ENCODE data around the gene TNFSF11.

The TNFSF11 gene

DNA sequence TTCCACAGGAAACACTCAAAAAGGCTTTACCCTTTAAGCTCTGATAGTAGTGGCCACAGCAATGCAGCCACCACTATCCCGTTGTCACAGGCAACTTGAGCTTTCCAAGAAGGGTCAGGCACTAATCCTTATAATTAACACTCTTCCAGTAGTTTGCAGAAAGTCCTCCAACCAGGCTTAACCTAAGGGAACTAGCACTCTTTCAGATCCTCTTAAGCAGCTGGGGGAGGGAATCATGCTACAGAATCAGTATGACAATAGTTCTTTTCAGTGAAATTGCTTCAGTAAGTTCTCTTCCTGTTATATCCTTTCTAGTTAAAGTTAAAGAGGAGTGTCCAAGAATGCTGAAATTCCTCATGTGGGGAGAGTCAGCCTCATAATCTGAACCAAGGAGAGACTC, 82.2 kb downstream of the TNFSF11 start:
- DNase-seq, result no peak

- no peak for DNase-seq
Measured at GRCh38 chr13:42656958-42657357, 83.0 kb downstream of the TNFSF11 start.

Measured in T-helper 2 cell (primary cell).